Stimulated activated CD4-positive, alpha-beta T cell treated with anti-CD3 and anti-CD28 coated beads, Interleukin-15, amount 100 ng/mL, for 1 hour (primary cell): Measurements from ENCODE around the gene FUCA2.
"Not testable (repeated sequence)": the region's sequence is repeated elsewhere in the genome, so short reads cannot be mapped to it uniquely, and the experiment has no call there.

Experiments used
- DNase-seq, 2 donors: peaks; one replicate each; pipeline ENCODE4 v3.0.0-alpha.2; 2020; ENCODE audit warnings: low read depth in 1 of 2, low spot score in 1 of 2

Gene FUCA2

GRCh38 chr6:143536461-143536865, 24.9 kb upstream of the FUCA2 start:
- DNase-seq: peak in 1 of 2 donors; percentile 25

GRCh38 chr6:143535189-143535614, 23.7 kb upstream of the FUCA2 start:
- no peak for DNase-seq

GRCh38 chr6:143531720-143532499, 20.4 kb upstream of the FUCA2 start:
- DNase-seq: no peak

- no peak for DNase-seq
Observed at GRCh38 chr6:143529095-143529494, 17.6 kb upstream of the FUCA2 start.

- no peak for DNase-seq
Observed at GRCh38 chr6:143528164-143528811, 16.8 kb upstream of the FUCA2 start.

- DNase-seq: no peak
Observed at GRCh38 chr6:143527677-143528076, 16.2 kb upstream of the FUCA2 start.

GRCh38 chr6:143525356-143525755, 13.8 kb upstream of the FUCA2 start:
- DNase-seq: no peak

- DNase-seq: no peak
Observed at GRCh38 chr6:143522039-143522600, 10.6 kb upstream of the FUCA2 start.

GRCh38 chr6:143517447-143517773, 5.9 kb upstream of the FUCA2 start:
- DNase-seq: no peak

- DNase-seq: no peak
Observed at GRCh38 chr6:143516690-143517446, 5.3 kb upstream of the FUCA2 start.

- no peak for DNase-seq
Observed at GRCh38 chr6:143515766-143516355, 4.3 kb upstream of the FUCA2 start.

- DNase-seq: no peak
Observed at GRCh38 chr6:143515061-143515760, 3.7 kb upstream of the FUCA2 start.

GRCh38 chr6:143513410-143513809, 1.9 kb upstream of the FUCA2 start:
- peak in 1 of 2 donors; percentile 21 for DNase-seq

GRCh38 chr6:143510326-143510725, 1.2 kb downstream of the FUCA2 start:
- not testable (repeated sequence) for DNase-seq

- DNase-seq: no peak
Observed at GRCh38 chr6:143507358-143508145, 4.0 kb downstream of the FUCA2 start.

- no peak for DNase-seq
Observed at GRCh38 chr6:143506620-143507019, 4.9 kb downstream of the FUCA2 start.

GRCh38 chr6:143506199-143506598, 5.3 kb downstream of the FUCA2 start:
- no peak for DNase-seq

- no peak for DNase-seq
Observed at GRCh38 chr6:143505537-143505936, 6.0 kb downstream of the FUCA2 start.

GRCh38 chr6:143505111-143505510, 6.4 kb downstream of the FUCA2 start:
- no peak for DNase-seq

GRCh38 chr6:143504369-143504768, 7.2 kb downstream of the FUCA2 start:
- DNase-seq: no peak
